NCI-H2227 treated with DMSO at 0.1 percent for 48 hours (cell line): ENCODE data around the gene GREB1.

Experiments used
- DNase-seq: peaks from one replicate; lab custom pipeline; 2025; lab: John Stamatoyannopoulos, UW

GREB1 gene, protein sequence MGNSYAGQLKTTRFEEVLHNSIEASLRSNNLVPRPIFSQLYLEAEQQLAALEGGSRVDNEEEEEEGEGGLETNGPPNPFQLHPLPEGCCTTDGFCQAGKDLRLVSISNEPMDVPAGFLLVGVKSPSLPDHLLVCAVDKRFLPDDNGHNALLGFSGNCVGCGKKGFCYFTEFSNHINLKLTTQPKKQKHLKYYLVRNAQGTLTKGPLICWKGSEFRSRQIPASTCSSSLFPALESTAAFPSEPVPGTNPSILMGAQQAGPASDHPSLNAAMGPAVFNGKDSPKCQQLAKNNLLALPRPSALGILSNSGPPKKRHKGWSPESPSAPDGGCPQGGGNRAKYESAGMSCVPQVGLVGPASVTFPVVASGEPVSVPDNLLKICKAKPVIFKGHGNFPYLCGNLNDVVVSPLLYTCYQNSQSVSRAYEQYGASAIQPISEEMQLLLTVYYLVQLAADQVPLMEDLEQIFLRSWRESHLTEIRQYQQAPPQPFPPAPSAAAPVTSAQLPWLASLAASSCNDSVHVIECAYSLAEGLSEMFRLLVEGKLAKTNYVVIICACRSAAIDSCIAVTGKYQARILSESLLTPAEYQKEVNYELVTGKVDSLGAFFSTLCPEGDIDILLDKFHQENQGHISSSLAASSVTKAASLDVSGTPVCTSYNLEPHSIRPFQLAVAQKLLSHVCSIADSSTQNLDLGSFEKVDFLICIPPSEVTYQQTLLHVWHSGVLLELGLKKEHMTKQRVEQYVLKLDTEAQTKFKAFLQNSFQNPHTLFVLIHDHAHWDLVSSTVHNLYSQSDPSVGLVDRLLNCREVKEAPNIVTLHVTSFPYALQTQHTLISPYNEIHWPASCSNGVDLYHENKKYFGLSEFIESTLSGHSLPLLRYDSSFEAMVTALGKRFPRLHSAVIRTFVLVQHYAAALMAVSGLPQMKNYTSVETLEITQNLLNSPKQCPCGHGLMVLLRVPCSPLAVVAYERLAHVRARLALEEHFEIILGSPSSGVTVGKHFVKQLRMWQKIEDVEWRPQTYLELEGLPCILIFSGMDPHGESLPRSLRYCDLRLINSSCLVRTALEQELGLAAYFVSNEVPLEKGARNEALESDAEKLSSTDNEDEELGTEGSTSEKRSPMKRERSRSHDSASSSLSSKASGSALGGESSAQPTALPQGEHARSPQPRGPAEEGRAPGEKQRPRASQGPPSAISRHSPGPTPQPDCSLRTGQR (N-terminal part only)

DNA sequence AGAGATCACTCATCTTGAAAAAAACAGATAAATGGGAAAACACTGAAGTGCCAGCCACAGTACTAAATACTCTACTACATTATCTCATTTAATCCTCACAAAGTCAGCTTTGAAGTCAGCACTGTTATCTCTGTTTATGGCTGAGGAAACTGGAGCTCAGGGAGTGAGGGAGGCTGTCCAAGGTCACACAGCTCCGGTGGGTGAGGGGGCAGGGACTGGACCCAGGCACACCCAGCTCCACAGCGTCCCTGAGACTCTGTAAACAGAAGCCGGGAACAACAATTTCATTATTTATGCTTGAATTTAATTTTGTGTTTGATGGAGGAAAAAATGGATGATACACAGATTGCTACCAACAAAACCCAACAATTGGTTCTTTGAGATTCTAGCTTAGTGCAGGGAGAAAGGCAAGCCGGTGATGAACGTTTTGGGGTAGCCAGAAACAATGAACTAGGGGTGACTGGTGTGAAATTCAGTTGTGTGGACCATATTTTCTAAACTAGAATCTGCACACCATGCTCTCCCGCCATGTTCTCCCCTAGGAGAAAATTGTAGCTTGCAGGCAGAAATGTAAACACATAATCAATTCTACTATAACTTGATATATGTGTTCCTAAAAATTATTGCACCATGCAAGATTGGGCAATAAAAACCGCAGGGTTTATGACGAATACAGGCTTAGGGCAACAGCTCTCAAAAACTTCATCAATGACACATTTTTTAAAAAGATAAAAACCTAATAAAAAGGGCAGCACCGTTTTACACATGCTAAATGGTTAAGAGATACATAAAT, at the start of gene GREB1:
TSS of gene GREB1 (plus strand) at position 768 of the 793 bp plus-strand sequence. CDS start 22,570 bp downstream, outside the sequence.
- no peak for DNase-seq

DNA sequence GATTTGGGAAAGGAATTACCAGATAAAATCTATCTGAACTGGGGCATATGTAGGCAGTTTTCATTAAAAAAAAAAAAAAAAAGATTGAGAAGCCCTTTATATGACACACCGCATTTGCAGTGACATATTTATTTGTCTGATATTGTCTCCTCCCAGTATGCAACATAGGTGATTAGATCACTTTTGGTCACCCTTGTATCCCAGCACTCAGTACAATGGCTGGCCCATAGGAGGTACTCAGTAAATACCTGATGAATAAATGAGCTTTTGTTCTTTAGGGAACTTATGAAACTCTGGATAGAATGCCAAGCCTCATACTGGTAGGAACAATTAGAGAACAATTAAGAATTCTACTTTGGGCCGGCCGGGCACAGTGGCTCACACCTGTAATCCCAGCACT, 45.0 kb upstream of the GREB1 start:
- DNase-seq = no peak

DNA sequence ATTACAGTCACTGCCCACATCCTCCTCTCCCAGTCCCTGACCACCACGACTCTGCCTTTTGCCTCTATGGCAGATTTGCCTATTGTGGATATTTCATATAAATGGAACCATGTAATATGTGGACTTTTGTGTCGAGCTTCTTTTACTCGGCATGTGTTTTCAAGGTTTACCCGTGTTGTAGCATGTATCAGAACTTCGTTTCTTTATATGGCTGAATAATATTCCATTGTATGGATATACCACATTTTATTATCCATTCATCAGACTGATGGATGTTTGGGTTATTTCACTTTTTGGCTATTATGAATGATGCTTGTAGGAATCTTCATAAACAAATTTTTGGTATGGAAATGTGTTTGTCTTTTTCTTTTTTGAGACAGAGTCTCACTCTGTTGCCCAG, 43.7 kb upstream of the GREB1 start:
- no peak for DNase-seq

DNA sequence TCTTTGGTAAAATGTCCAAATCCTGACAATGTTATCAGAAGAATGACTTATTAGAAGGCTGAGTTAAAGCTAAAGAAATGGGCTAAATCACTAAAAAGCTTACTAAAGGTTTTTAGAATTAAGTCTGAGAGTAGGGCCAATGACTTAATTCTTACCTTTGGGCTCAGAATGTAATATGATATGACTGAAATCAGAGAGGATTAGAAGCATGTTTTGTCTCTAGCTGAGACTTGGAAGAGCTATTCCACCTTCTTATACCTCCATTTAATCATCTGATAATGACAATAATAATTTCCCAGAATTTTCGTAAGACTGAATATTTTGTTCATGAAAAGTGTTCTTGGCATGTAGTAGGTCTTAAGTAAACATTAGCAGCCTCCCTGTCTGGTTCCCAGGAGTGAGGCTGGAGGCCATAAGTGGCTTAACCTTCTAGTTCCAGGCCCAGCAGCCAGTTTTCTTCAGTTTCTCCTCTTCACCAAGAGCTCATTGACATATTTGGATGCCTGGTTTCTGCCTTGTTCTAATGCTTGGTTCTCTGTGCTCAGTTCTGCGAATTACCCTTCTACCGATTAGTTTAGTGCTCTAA, 42.4 kb upstream of the GREB1 start:
- DNase-seq = no peak

DNA sequence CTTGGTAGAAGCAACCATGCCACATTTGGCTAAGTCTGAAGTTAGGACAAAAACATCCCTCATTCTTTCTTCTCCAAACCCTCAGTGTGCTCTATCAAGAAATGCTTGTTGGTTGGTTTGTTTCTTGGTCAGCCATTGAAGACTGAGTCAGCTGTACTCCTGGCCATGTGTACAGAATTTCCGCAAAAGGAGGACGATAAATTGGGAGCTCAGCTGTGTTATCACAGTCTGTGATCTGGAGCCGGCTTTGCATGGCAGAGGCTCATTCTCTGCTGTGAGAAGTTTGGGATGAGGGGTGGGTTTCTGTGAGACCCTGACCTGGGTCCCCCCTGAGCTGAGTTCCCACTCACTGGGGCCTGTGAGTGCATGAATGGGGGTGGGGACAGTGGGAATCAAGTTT, 41.6 kb upstream of the GREB1 start:
- no peak for DNase-seq

DNA sequence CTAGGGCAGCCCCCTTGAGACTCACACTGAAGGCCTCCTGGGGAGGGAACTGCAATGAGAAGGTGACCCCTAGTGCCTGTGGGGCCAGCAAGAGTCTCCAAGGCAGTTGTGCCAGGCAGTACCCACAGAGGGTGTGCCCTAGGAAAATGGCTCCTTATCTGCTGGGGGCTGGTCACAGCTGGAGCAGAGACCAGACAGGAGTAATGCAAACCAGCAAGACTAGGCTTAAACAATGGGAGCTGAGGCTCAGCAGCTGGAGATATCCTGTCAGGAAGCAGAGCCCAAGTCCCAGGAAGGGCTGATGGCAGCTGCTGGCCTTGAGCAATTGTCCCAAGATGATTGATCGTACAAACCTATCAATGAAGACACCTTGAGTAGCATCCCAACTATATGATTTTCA, 41.1 kb upstream of the GREB1 start:
- DNase-seq = no peak

DNA sequence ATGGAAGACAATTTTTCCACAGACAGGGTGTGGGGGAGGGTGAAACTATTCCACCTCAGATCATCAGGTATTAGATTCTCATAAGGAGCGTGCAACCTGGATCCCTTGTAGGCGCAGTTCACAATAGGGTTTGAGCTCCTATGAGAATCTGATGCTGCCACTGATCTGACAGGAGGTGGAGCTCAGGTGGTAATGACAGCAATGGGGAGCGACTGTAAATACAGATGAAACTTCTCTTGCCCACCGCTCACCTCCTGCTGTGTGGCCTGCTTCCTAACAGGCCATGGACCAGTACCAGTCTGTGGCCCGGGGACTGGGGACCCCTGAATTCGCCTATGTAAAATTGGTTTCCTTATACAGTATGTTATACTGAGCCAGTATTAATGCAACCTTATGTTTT, 40.6 kb upstream of the GREB1 start:
- no peak for DNase-seq

DNA sequence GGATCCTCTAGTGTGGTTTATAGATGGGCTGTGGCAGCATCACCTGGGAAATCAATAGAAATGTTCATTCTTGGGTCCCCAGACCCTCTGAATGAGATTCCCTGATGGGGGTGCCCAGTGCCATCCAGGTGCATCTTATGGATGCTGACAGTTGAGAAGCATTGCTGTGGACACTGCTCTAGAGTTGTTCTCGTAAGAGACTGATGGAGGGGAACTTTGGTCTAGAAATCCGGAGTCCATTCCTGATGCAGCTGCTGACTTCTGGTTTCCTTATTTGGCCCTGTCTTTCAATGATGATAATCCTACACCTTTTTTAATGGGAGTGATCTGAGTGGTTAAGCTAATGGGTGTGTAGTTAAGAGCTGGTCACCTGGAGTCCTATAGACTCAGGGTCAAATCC, 39.5 kb upstream of the GREB1 start:
- DNase-seq = no peak

DNA sequence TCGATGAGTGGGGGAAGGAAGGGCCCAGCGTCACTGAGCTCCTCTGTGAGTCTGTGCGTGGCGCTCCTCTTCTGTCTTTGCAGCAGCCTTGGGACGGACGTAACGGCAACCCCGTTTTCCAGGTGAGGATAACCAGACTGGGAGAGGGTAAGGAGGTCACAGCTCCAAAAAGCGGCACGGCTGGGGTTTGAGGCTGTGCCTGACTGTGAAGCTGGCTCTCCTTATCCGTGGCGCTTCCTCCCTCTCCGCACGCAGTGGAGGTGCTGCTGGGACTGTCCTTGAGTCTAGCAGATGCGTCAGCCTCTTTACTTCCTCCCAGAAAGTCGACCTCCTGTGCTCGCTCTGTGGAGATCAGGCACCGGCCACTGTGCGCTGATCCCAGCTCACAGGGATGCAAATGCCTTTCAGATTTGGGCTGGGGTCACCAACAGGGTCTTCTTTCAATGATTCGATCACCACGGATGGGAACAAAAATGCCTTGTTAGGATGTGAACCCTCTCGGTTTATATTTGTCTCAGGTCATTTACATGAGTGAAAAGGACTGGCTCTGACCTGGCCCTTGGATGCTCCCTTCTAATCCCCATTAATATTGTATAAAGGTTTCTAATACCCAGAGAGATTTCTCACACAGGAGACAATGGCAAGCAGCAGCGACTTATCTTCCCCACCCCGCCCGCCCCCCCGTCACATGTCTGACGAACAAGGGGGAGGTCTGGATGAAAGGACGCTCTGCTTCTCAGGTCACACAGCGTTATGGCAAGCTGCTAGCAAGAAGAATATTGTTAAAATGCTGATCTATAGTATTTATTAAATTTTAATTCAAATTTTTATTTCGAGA, 37.8 kb upstream of the GREB1 start:
- peak; percentile 56 for DNase-seq

DNA sequence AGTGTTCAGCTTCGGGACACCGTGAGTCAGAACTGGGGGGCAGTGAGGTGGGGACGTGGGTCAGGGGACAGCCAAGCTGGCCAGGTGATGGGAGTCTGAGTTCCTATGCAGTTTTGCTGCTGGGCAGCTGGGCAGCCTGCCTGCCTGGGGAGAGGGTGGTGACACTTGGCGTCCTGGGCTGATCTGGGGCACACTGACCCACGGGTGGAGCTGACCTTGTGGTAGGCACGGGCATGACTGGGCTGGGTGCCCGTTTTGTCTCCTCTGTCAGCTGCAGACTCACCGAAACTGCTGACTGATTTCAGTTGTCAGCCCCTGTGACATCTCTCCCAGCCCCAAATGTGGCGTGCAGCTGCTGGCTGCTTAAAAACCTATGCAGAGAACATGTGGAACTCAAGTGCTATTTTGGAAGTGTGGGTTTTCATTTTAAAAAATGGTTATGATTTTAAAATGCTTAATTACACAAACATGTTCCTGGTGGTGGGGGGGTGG, 35.3 kb upstream of the GREB1 start:
- DNase-seq = no peak

DNA sequence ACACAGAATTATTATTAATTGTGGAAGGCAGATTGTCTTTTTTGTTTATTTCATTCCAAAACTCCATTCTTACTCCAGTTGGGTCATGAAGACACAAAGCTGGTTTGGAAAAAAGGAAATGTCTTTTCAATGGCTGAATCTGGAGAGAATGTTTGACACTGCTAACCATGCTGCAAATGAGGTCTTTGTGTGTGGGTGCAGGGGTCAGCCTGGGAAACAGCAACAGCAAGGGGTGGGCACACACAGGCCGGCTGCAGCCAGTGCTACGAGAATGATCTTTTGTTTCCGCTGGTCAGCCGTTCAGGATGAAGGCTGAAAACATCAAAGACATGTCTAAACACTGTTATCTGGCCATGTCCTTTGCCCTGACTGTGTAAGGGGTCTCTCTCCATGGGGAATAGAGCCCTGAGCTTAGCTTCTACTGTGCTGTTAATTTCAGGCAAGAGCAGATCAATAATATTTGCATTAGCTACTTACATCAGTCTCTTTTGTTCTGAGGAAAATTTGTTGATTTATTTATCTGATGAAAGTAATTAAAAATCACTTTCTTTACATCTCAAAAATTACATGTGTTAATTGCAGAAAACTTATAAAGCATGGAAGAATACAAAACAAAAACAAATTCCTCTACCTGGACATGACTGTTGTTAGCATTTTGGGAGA, 34.6 kb upstream of the GREB1 start:
- DNase-seq = no peak

DNA sequence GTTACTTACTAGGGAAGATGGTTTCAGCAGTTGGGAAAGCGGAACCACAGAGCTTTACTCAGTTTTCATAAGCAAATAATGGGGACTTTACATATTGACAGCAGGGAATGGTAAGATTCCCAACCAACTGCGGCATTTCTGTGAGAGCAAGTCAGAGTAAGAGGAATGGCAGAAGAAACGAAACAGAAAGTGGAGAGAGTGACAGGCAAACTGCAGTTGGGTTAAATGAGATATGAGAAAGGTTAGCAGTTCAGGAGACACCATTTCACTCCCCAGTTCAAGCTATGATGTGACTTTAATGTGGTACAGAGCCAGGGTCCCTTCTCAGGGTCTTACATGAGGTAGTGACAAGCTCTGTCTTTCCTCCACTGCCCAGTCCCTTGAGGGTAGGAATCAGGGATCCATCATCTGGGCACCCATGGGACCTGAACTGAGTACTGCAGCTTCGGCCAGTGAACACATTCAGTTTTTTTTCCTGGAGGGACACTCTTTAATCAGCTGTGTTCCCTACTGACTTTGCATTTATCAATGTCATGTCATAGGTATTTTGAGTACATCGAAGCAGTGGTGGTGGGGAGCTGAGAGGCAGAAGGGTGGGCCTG, 33.0 kb upstream of the GREB1 start:
- DNase-seq = no peak

DNA sequence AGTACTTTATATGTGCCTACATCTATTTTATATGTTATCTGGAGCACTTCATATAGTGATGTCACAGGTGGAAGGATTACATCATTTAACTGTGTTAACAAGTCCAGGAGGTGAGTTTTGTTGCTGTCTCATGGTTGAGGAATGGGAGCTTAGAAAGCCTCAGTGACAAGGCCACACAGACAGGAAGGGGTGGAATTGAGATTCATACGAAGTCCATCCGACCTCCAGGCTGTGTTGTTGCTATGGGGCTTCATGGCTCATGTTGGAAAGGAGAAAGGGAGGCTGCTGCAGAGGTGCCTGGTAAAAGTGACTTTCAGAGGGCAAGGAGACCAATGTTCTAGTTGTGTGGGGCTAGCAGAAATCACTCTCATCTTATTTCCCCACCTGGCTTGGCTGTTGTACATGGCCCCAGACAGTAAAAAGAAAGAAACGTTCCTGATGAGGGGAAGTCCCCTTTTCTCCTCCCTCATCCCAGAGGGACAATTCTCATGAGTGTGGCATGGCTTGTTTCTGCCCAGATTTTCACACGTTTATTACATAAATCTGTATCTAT, 31.0 kb upstream of the GREB1 start:
- no peak for DNase-seq

DNA sequence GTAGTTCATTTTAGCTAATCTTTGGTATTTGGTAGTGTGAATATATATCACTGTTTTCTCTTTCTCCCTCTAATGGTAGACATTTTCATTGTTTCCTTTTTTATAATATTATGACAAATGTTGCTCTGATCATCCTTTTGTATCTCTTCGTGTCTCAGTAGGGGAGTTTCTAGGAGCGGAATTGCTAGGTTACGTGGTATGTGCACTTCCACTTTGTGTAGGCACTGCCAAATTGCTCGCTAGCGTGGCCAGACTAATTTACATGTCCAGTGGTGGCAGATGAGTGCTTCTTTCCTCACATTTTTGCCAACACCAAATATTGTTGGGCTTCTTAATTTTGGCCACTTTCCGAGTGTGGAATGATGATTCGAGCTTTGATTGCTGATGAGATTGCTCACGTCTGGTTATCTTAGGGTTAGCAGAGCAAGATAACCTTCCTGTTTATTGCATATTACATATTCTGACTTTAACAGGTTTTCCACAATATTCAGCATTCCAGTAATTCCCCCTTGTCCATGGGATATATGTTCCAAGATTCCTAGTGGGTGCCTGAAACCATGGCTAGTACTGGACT, 30.4 kb upstream of the GREB1 start:
- DNase-seq = no peak

DNA sequence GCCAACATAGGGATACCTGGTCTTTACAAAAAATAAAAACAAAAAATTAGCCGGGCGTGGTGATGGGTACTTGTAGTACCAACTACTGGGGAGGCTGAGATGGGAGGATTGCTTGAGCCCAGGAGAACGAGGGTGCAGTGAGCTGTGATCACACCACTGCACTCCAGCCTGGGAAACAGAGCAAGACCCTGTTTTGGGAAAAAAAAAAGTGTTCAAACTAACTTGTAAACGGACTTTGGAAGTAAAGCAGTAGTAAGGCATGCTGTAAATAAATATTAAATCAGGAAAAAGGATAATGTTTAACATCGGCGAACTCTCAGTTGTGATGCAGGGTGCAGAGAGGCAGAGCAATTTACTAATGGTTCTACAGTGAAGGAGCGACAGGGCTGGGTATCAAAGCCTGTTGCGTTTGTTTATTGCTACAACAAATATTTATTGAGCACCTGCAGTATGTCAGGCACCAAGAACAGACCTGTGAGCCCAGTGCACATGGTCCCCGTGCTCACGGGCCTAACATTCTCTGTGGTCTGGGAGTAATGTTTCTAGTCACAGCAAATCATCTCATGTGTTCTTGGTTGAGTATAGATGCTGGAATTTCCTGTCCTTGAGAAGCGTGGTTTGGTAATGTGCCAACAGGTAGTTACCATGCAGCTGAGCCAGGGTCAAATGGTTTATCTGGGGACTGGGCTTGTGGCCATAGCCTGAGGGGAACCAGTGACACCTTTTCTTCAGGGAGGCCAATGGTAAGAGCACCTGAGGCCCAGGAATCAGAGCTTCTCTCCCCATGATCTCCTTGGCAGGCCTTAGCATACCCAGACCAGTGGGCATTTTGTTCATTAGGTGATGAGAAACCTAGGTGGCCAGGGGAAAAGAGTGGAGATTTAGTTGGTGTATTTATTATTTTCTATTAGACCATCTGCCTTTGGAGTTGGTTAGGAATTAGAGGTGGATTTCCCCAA, 27.9 kb upstream of the GREB1 start:
- no peak for DNase-seq

DNA sequence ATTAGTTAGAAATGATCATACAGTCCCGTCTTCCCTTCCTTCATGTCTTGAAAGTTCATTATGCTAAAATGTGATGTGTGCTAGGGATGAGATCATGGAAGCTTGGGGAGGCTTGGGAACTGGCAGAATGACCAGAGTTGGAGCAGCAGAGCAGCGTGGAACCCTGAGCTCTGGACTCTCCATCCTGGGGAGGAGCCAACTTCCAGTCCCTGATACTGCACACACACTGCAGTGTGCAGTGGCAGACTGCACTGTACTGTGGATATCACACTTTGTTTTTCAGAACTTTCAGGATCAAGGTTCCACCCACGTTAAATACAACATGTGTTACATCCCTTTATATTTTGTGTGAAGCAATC, 27.3 kb upstream of the GREB1 start:
- DNase-seq = no peak

DNA sequence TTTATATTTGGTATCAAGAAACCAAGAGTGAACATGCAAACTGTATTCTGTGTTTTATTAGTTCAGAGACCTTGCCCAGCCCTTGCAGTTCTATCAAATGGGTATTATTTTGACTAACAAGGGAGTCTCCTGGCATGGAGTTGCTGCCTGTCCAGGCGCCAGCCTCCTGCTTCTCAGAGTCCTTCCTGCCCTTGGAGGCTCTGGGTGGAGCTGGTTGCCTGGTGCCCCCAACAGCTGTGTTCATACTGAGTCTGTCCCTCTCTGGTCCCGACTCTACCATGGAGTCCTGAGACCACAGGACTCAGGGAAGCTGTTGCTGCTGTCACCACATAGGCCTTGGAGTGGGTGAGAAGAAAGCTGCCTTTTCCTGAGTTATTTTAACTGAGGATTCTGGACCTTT, 26.3 kb upstream of the GREB1 start:
- DNase-seq = no peak
